ENCODE results near the gene IGF1R. TPM values are rescaled to one million over a fixed set of nuclear protein-coding genes. Genes with fewer than 3 reads are reported as not detected.

IGF1R gene
- total and polyA plus RNA-seq, 2 experiments from 2014 or later, result 10.8 to 42.9 TPM

- Histone ChIP-seq H3K9me2 (replicated peaks; ENCODE audit: insufficient read depth) (no peaks in the 10 kb centered on the region), H3K4me1 (ENCODE audit: insufficient read depth) (peaks cover 5% of the 10 kb centered on the region), H3K9me3 (ENCODE audit: low read depth) (no peaks in the 10 kb centered on the region), H3K4me3 (no peak overlapping the region), H3K27me3 (no peaks in the 10 kb centered on the region), H3K79me2 (no peaks in the 10 kb centered on the region), H4K20me1 (ENCODE audit: insufficient read depth, poor library complexity, severe bottlenecking) (no peaks in the 10 kb centered on the region), H3K27ac (no peak overlapping the region), H2AFZ (no peak overlapping the region), H3K4me2 (no peak overlapping the region), H3K36me3 (replicated peaks; ENCODE audit: insufficient read depth, low read depth) (no peaks in the 10 kb centered on the region)
- 91% methylated on average over 4 of the region's 4 CpGs for WGBS (ENCODE audit: low lambda C conversion rate, missing lambda C conversion rate)
- no peak for DNase-seq (ENCODE audit: low spot score)
- TF ChIP-seq, protein P1, sequence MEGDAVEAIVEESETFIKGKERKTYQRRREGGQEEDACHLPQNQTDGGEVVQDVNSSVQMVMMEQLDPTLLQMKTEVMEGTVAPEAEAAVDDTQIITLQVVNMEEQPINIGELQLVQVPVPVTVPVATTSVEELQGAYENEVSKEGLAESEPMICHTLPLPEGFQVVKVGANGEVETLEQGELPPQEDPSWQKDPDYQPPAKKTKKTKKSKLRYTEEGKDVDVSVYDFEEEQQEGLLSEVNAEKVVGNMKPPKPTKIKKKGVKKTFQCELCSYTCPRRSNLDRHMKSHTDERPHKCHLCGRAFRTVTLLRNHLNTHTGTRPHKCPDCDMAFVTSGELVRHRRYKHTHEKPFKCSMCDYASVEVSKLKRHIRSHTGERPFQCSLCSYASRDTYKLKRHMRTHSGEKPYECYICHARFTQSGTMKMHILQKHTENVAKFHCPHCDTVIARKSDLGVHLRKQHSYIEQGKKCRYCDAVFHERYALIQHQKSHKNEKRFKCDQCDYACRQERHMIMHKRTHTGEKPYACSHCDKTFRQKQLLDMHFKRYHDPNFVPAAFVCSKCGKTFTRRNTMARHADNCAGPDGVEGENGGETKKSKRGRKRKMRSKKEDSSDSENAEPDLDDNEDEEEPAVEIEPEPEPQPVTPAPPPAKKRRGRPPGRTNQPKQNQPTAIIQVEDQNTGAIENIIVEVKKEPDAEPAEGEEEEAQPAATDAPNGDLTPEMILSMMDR (IDR thresholded peaks at IDR 0.05; ENCODE audit: poor library complexity), result no peak
- TF ChIP-seq EZH2phosphoT487 (IDR thresholded peaks at IDR 0.05; ENCODE audit: low read depth, severe bottlenecking, unreplicated experiment), result no peak
- TF ChIP-seq EZH2 (IDR thresholded peaks at IDR 0.05; ENCODE audit: borderline replicate concordance), result no peak
These were observed 282.2 kb downstream of the IGF1R start for GRCh38 chr15:98930576-98930975.

DNA sequence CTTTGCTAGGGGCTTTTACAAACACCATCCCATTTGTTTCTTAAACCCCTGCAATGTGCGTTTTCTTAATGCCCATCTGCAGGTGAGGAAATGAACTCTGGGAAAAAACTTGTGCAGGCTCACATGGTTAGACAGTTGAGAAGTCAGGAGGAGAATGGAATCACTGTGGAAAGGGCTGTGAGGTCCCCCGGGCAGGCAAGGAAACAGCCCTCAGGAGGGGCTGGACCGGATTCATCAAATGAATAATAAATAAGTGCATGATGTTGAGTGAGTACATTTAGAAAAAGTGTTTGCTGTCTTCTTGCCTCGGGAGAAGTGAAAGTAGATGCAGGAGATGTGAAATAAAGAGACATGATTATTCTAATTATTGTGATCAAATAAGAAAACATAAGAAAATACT lies 282.7 kb downstream of the IGF1R start:
- no peak for TF ChIP-seq EZH2phosphoT487 (IDR thresholded peaks at IDR 0.05; ENCODE audit: low read depth, severe bottlenecking, unreplicated experiment)
- TF ChIP-seq EZH2 (IDR thresholded peaks at IDR 0.05; ENCODE audit: borderline replicate concordance), result no peak
- TF ChIP-seq, protein P1 (IDR thresholded peaks at IDR 0.05; ENCODE audit: poor library complexity), result no peak
- 91% methylated on average over 4 of the region's 4 CpGs for WGBS (ENCODE audit: low lambda C conversion rate, missing lambda C conversion rate)
- no peak overlapping the region for H3K4me3 ChIP-seq
- no peaks in the 10 kb centered on the region for H3K9me2 ChIP-seq (replicated peaks; ENCODE audit: insufficient read depth)
- no peaks in the 10 kb centered on the region for H3K79me2 ChIP-seq
- peaks cover 5% of the 10 kb centered on the region for H3K4me1 ChIP-seq (ENCODE audit: insufficient read depth)
- H4K20me1 ChIP-seq (ENCODE audit: insufficient read depth, poor library complexity, severe bottlenecking), result no peaks in the 10 kb centered on the region
- no peaks in the 10 kb centered on the region for H3K9me3 ChIP-seq (ENCODE audit: low read depth)
- no peak overlapping the region for H3K4me2 ChIP-seq
- no peaks in the 10 kb centered on the region for H3K27me3 ChIP-seq
- H3K36me3 ChIP-seq (replicated peaks; ENCODE audit: insufficient read depth, low read depth), result no peaks in the 10 kb centered on the region
- no peak for DNase-seq (ENCODE audit: low spot score)
- H3K27ac ChIP-seq, result no peak overlapping the region
- no peak overlapping the region for H2AFZ ChIP-seq

- Histone ChIP-seq H3K79me2 (no peaks in the 10 kb centered on the region), H3K4me3 (no peak overlapping the region), H3K36me3 (replicated peaks; ENCODE audit: insufficient read depth, low read depth) (no peaks in the 10 kb centered on the region), H3K4me2 (no peak overlapping the region), H3K9me3 (ENCODE audit: low read depth) (no peaks in the 10 kb centered on the region), H3K27me3 (no peaks in the 10 kb centered on the region), H4K20me1 (ENCODE audit: insufficient read depth, poor library complexity, severe bottlenecking) (no peaks in the 10 kb centered on the region), H3K4me1 (ENCODE audit: insufficient read depth) (no peaks in the 10 kb centered on the region), H2AFZ (no peak overlapping the region), H3K27ac (no peak overlapping the region), H3K9me2 (replicated peaks; ENCODE audit: insufficient read depth) (no peaks in the 10 kb centered on the region)
- no peak for TF ChIP-seq EZH2 (IDR thresholded peaks at IDR 0.05; ENCODE audit: borderline replicate concordance)
- TF ChIP-seq, protein P1 (IDR thresholded peaks at IDR 0.05; ENCODE audit: poor library complexity), result no peak
- no peak for TF ChIP-seq EZH2phosphoT487 (IDR thresholded peaks at IDR 0.05; ENCODE audit: low read depth, severe bottlenecking, unreplicated experiment)
- DNase-seq (ENCODE audit: low spot score), result no peak
- 93% methylated on average over 9 of the region's 9 CpGs for WGBS (ENCODE audit: low lambda C conversion rate, missing lambda C conversion rate)
These were observed 285.1 kb downstream of the IGF1R start for GRCh38 chr15:98933406-98933805.

- Histone ChIP-seq H3K4me2 (no peak overlapping the region), H3K27ac (no peak overlapping the region), H3K27me3 (no peaks in the 10 kb centered on the region), H3K9me3 (ENCODE audit: low read depth) (no peaks in the 10 kb centered on the region), H2AFZ (no peak overlapping the region), H3K36me3 (replicated peaks; ENCODE audit: insufficient read depth, low read depth) (no peaks in the 10 kb centered on the region), H3K4me3 (no peak overlapping the region), H3K79me2 (no peaks in the 10 kb centered on the region), H3K9me2 (replicated peaks; ENCODE audit: insufficient read depth) (no peaks in the 10 kb centered on the region), H3K4me1 (ENCODE audit: insufficient read depth) (peaks cover under 1% of the 10 kb centered on the region), H4K20me1 (ENCODE audit: insufficient read depth, poor library complexity, severe bottlenecking) (no peaks in the 10 kb centered on the region)
- TF ChIP-seq EZH2phosphoT487 (IDR thresholded peaks at IDR 0.05; ENCODE audit: low read depth, severe bottlenecking, unreplicated experiment), result no peak
- TF ChIP-seq, protein P1 (IDR thresholded peaks at IDR 0.05; ENCODE audit: poor library complexity), result no peak
- no peak for TF ChIP-seq EZH2 (IDR thresholded peaks at IDR 0.05; ENCODE audit: borderline replicate concordance)
- DNase-seq (ENCODE audit: low spot score), result no peak
- 79% methylated on average over 11 of the region's 12 CpGs for WGBS (ENCODE audit: low lambda C conversion rate, missing lambda C conversion rate)
These were observed 287.4 kb downstream of the IGF1R start for GRCh38 chr15:98935736-98936135.
